GM18873 (cell line): ENCODE measurements around the gene SLC52A1.

ENCODE experiments used
- ATAC-seq: cut with Tn5 transposase; IDR thresholded peaks from one replicate; pipeline ENCODE4 v1.9.1; 2021; ENCODE audit warnings: mild to moderate bottlenecking, moderate library complexity, moderate number of reproducible peaks; ENCODE audit not compliant: unreplicated experiment, low FRiP score

The SLC52A1 gene

DNA sequence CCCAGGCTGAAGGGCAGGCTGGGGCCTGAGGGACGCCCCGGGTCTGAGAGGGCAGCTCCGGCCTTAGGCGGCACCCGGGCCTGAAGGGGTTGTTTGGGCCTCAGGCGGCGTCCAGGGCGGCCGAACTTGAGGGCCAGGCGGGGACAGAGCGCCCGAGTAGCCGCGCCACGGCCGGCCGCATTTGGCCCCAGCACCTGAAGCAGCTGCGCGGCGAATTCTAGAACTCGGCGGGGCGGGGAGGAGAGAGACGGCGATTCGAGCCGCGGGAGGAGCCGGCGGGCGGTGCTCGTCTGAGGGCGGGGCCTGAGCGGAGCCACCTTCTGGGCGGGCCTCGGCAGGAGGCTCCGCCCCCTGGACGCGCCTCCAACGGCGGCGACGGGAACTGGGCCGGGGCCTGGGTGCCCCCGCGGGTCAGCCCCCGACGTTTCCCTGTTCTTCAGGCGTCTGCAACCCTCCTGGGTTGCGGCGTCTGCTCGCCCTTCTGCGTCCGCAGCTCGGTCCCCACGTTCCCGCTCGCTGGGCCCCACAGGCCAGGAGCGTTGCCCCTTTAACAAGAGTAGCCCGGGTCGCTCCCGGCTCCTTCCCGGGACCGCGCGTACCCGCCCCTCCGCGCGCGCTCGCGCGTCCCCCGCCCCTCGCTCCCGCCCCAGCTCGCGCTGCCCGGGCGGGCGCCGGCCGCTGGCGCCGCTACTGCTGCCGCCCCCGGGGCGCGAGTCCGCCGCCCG is 37.8 kb downstream of the SLC52A1 start, which contains the start of the genes INCA1 and KIF1C:
INCA1 (minus strand) TSS at position 221 of the 725 bp plus-strand sequence. CDS start 3,085 bp downstream, outside the sequence.
KIF1C (plus strand) TSS at position 649 of the 725 bp plus-strand sequence. CDS start 2,297 bp downstream, outside the sequence.
- ATAC-seq, result peak; percentile 78

DNA sequence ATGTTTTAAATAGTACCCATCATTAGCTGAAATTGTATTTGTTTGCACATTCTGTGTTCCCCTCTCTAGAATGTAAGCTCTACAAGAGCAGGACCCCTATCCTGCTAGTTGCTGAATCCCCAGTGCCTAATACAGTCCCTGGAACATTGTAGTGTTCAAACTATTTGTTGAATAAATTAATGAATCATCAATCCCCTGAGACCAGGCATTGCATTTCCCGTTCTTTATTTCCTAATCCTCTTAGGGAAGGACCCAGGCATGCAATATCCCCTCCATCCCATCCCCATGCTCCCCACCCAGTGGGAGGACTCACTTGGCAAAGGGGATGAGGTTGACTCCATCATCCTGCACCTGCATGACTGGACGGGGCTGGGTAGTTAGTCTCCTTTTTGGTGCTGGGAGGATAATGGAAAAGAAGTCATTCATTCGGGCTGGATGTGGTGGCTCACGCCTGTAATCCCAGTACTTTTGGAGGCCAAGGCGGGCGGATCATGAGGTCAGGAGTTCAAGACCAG is 41.1 kb downstream of the SLC52A1 start:
- no peak for ATAC-seq

DNA sequence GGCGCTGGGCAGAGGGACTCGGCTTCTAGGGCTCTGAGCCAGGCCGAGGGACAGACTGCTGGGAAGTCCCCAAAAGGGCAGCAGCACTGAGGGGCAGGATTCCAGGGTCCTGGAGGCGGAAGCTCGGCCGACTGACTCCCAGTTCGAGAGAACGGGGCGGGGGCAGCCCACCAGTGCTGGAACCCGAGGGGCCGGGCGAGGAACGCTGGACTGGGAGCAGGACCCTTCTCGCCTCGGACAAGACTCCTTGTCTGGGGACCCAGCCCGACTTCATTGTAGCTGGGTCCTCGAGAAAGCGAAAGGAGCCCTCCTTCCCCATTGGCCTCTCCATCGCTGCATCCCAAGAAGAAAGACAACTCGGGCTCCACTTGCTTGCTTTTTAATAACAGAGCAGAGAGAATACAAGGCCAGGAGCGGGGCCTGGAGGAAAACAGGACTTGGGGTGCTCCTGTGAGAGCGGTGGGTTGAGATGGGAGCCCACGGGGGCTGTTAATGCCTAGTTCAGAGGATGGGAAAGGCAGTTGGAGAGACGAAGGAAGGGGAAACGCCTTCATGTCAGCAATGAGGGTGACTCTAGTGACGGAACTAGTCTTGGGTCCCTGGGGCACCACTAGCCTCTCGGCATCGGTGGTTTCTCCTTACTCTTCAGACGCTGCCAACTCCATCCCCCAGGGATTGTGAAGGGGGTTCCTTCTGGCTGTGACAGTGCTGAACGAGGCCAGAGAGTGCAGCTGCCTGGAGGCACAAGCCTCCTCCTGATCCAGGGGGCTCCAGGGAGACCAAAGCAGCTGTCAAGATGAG is 47.3 kb downstream of the SLC52A1 start:
- no peak for ATAC-seq

DNA sequence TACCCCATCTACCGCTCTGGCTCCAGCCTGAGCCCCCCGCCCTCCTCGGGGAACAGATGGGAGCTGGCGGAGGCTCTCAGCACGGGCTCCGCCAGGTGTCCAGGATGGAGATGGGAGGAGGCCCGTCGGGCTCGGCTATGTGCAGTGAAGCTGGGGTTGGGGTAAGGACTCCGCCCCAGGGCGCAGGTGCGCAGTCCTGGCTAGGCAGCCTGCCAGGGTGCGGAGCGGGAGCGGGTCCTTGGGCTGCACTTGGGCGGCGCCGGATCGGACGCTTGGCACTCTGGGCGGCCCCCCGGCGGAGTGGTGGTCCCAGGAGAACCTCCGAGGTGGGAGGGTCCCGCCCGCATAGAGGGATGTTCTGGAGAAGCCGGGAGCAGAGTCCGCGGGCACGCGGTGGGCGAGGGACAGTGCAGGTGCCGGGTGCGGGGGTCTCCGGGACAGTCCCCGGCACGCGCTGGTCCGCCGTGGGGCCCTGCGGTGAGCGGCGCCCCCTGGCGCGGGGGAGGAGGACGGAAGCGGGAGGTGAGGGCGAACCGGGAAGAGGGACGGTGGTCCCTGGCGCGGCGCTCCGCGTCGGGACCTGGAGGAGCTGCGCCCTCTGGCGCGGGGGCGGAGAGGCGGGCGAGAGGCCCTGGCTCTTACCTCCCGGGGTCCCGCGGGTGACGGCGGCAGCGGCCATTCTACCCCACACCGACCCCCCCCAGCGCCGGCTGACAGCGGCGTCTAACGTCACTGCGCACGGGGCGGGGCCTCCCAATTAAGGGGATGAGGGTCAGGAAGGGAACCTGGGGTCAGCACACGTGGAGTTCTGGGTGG is 48.1 kb downstream of the SLC52A1 start, which contains the start of gene CAMTA2:
CAMTA2 (minus strand) TSS at position 725 of the 816 bp plus-strand sequence. CDS start 1,453 bp downstream, outside the sequence.
- peak; percentile 54 for ATAC-seq

DNA sequence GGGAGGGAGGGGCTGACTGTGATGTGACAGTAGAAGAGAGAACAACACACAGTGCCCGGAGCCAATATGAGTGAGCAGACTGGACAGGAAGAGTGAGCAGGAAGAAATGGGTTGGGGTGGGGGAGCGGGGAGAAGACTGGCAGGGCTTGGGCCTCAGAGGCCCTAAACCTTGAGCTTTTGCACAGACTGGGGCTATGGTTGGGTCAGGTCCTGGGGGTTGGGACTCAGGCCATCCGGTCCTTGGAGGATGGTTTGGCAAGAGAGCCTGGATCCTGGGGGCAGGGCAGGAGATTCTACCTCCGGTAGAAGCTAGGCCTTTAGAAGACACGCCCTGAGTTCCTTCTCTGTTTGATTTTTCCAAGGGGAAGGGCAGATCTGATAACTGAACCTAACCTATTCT is 48.8 kb downstream of the SLC52A1 start:
- no peak for ATAC-seq
